GM12874 (cell line): ENCODE results near the gene GNAI2.

ENCODE experiments used
- TF ChIP-seq, protein P1 (sequence below): IDR thresholded peaks from 2 replicates; pipeline ENCODE4 v1.5.1; 2011; ENCODE audit warnings: low read depth, mild to moderate bottlenecking, control low read depth, low read length, moderate library complexity; ENCODE audit not compliant: insufficient read depth

The GNAI2 gene

DNA sequence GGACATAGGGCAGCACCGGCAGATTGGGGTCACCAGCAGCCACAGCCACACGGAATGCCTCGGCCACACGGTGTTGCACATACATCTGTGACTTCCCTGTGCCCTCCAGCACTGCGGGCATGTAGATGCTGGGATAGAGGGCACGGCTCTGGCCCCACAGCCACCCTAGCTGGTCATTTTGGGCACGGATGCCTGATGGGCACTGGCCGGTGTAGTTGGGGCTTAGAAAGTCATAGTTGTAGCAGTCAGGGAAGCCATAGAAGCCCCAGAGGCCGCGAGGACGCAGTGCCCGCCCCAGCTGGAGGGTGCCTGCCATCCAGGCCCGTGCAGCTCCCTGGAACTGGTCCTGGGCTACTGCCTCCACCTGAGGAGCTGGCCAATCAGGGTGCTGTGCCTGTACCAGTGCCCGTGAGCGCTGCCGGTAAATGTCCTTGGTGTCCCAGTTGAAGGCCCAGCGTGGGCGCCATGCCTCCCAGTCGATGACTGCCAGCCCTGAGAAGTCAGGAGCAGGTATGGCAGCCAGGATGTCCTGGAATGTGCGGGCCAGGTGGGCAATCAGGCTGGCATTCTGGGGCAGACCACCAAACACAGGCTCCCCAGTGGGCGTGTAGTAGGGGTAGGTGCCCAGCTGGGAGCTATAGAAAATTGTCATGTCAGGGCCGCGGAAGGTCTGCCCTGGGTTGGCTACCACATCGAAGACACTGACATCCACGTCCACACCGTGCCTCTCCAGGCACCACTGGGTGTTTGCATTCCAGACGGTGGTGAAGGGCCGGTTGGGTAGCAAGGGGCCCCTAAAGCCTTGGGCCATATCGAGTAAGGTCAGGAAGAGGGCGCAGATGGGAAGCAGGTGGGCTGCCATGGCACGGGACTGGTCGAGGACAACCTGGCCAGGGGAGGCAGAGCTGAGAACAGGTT lies 66.3 kb downstream of the GNAI2 start:
- TF ChIP-seq, protein P1, sequence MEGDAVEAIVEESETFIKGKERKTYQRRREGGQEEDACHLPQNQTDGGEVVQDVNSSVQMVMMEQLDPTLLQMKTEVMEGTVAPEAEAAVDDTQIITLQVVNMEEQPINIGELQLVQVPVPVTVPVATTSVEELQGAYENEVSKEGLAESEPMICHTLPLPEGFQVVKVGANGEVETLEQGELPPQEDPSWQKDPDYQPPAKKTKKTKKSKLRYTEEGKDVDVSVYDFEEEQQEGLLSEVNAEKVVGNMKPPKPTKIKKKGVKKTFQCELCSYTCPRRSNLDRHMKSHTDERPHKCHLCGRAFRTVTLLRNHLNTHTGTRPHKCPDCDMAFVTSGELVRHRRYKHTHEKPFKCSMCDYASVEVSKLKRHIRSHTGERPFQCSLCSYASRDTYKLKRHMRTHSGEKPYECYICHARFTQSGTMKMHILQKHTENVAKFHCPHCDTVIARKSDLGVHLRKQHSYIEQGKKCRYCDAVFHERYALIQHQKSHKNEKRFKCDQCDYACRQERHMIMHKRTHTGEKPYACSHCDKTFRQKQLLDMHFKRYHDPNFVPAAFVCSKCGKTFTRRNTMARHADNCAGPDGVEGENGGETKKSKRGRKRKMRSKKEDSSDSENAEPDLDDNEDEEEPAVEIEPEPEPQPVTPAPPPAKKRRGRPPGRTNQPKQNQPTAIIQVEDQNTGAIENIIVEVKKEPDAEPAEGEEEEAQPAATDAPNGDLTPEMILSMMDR = no peak

DNA sequence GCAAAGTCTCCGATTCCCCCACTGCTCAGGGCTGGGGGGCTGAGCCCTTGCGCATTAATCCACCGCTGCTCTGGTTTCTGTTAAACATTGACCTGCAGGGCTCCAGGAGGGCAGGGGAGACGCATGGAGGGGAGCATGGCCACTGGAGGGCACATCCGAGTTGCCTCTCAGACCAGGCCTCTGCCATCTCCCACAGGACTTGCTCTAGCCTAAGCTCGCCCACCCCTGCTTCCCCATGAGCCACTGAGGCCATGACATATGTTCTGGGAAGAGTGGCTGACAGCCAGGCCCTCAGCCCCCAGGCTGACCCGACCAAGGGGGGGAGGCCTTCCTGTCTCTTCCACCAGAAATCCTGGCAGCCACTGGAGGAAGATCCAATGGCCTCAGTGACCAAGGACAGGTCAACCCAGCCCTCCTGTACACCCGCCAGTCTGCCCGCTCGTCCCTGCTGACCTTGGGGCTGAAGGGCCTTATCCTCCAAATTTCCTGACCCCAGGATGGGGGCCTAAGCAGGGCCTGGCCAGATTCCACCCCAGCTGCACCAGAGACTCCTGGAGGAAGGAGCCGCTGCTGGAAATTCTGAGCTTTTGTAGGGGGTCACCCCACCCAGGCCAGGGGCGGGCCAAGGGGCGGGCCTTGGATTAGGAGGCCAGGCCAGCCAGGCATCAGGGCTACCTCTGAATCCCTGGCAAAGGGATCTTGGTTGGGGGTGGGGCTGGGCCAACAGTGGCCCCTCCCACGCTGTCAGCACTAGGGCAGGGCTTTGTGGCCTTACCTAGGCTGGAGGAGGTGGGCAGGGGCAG lies 67.2 kb downstream of the GNAI2 start, which contains the start of gene HYAL1:
Gene HYAL1 (minus strand): TSS at position 562 of the 803 bp plus-strand sequence. CDS start 618 bp downstream, outside the sequence.
- TF ChIP-seq, protein P1 = 0 out of 2 replicates have a peak, but pooled peaks have one; percentile 2

DNA sequence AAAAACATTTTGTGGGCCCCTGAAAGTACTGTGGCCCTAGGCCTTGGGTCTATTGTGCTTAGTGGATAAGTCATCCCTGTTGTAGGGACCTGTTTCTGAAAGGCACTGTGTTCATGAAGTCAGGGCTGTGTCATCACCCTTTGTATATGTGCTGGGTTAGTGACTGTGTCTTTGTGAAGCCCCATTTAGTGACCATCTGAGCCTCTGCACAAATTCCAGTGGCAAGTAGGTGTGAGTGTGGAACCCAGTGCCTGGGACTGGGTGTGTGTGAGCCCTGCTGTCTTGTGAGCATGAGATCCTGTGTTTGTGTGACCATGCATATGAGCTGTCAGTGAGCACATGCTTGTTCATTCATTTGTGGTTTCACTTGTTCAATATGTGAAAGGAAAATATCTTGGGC lies 68.6 kb downstream of the GNAI2 start:
- TF ChIP-seq, protein P1 = no peak
